SK-N-DZ (cell line): ENCODE data around the gene COL5A1. TPM values are rescaled to one million over a fixed set of nuclear protein-coding genes. Genes with fewer than 3 reads are reported as not detected.

Experiments used
- DNase-seq: peaks from one replicate; pipeline ENCODE4 v3.0.0-alpha.2; 2015; ENCODE audit warnings: low spot score
- polyA plus RNA-seq, 2 experiments: library from polyadenylated mRNA; depleted of rRNA; stranded (reverse); fragments of >200 nt; gene quantifications; 2 replicates each; pipeline ENCODE4 v1.2.3, GENCODE V29; 2014

The COL5A1 gene
- polyA plus RNA-seq (2014; cell fraction: cytosol; rRNA removed) = not detected in 2 replicates
- polyA plus RNA-seq (2014; cell fraction: nucleus; rRNA removed) = not detected in 2 replicates

- DNase-seq = peak; percentile 23
Observed at GRCh38 chr9:134641173-134641989, at the start of gene COL5A1. COL5A1 (plus strand) TSS chr9:134641803; CDS start chr9:134642188, 385 bp downstream.

- no peak for DNase-seq
Observed at GRCh38 chr9:134592018-134592818, 49.4 kb upstream of the COL5A1 start.

- no peak for DNase-seq
Observed at GRCh38 chr9:134592819-134593200, 48.8 kb upstream of the COL5A1 start.

GRCh38 chr9:134593286-134594077 lies 48.1 kb upstream of the COL5A1 start:
- DNase-seq = no peak

- no peak for DNase-seq
Observed at GRCh38 chr9:134594078-134594941, 47.3 kb upstream of the COL5A1 start.

- DNase-seq = no peak
Observed at GRCh38 chr9:134595014-134595413, 46.6 kb upstream of the COL5A1 start.

- DNase-seq = no peak
Observed at GRCh38 chr9:134597041-134597913, 44.3 kb upstream of the COL5A1 start.

GRCh38 chr9:134597957-134598883 lies 43.4 kb upstream of the COL5A1 start:
- DNase-seq = no peak

GRCh38 chr9:134598884-134599245 lies 42.7 kb upstream of the COL5A1 start:
- no peak for DNase-seq

- DNase-seq = no peak
Observed at GRCh38 chr9:134600371-134600770, 41.2 kb upstream of the COL5A1 start.

GRCh38 chr9:134600836-134601638 lies 40.6 kb upstream of the COL5A1 start:
- no peak for DNase-seq

GRCh38 chr9:134601764-134602163 lies 39.8 kb upstream of the COL5A1 start:
- DNase-seq = no peak

- no peak for DNase-seq
Observed at GRCh38 chr9:134602547-134603362, 38.8 kb upstream of the COL5A1 start.

- DNase-seq = no peak
Observed at GRCh38 chr9:134604834-134605233, 36.8 kb upstream of the COL5A1 start.

GRCh38 chr9:134605351-134605965 lies 36.1 kb upstream of the COL5A1 start:
- DNase-seq = no peak

- no peak for DNase-seq
Observed at GRCh38 chr9:134605966-134606357, 35.6 kb upstream of the COL5A1 start.
